ENCODE measurements around the gene TNS2.

DNA sequence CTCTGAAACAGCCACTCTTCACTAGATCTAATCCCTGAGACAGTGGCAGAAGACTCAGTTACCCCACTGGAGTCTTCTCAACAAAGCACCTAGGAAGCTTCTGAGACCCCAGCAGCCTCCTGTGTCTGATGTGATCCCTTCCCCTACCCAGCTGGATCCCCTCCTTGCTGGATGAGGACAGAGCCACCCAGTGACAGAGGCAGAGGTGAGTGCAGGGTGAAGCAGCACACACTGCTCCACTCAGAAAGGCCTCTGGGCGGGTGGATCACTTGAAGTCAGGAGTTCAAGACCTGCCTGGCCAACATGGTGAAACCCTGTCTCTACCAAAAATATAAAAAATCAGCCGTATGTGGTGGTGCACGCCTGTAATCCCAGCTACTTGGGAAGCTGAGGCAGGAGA is 26.6 kb downstream of the TNS2 start:
- TF ChIP-seq, protein P1, sequence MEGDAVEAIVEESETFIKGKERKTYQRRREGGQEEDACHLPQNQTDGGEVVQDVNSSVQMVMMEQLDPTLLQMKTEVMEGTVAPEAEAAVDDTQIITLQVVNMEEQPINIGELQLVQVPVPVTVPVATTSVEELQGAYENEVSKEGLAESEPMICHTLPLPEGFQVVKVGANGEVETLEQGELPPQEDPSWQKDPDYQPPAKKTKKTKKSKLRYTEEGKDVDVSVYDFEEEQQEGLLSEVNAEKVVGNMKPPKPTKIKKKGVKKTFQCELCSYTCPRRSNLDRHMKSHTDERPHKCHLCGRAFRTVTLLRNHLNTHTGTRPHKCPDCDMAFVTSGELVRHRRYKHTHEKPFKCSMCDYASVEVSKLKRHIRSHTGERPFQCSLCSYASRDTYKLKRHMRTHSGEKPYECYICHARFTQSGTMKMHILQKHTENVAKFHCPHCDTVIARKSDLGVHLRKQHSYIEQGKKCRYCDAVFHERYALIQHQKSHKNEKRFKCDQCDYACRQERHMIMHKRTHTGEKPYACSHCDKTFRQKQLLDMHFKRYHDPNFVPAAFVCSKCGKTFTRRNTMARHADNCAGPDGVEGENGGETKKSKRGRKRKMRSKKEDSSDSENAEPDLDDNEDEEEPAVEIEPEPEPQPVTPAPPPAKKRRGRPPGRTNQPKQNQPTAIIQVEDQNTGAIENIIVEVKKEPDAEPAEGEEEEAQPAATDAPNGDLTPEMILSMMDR (conservative IDR thresholded peaks at IDR 0.05; ENCODE audit: low read depth, low read length): no peak
- TF ChIP-seq EZH2 (IDR thresholded peaks at IDR 0.05; ENCODE audit: low read length, unreplicated experiment) (no peak), EZH2phosphoT487 (IDR thresholded peaks at IDR 0.05; ENCODE audit: borderline replicate concordance, low read length) (no peak)

All from PC-3 (cell line).